ENCODE results near the gene ATRIP.

- no peak for TF ChIP-seq CTCF (IDR thresholded peaks at IDR 0.05)
- TF ChIP-seq EZH2 (IDR thresholded peaks at IDR 0.05): no peak
Observed at GRCh38 chr3:48493203-48493501, 46.6 kb downstream of the ATRIP start.
